Nasal cavity respiratory epithelium epithelial cell of viscerocranial mucosa (primary cell): Measurements from ENCODE around the gene DBP. TPM values are rescaled to one million over a fixed set of nuclear protein-coding genes. Genes with fewer than 3 reads are reported as not detected.

Source experiments
- total RNA-seq: library from RNA; depleted of rRNA; stranded (reverse); fragments of >200 nt; gene quantifications from 2 replicates; pipeline ENCODE4 v1.2.3, GENCODE V29; 2014

Gene DBP, protein sequence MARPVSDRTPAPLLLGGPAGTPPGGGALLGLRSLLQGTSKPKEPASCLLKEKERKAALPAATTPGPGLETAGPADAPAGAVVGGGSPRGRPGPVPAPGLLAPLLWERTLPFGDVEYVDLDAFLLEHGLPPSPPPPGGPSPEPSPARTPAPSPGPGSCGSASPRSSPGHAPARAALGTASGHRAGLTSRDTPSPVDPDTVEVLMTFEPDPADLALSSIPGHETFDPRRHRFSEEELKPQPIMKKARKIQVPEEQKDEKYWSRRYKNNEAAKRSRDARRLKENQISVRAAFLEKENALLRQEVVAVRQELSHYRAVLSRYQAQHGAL
- 5.5 and 12.2 TPM in 2 replicates for total RNA-seq

DNA sequence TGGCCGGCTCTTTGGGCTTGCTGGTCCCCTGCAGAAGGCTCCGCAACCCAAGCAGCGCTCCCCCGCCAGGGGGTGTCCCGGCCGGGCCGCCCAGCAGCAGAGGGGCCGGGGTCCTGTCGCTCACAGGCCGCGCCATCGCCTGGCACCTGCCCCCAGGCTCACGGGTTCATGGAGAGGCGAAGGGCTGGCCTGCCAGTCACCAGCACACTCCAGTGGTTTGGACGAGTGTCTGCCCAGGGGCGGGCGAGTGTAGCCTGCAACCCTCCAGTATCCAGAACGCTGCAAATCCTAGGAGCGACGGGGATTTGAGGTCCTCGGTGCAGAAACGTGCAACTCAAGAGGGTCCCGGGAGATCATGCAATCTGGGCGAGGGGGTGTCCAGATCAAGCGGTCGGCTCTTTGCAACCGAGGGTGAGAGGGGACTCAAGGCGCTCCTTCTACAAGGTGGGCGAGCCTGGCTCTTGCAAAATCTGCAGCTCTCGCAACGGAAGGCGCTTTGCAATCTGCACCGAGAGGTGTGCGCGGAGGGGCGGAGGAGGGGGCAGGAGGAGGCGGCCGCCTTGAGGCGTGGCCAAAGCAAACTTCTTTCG is at the start of gene DBP:
DBP (minus strand) TSS at position 521 of the 590 bp plus-strand sequence; CDS start at position 136, 385 bp downstream.

DNA sequence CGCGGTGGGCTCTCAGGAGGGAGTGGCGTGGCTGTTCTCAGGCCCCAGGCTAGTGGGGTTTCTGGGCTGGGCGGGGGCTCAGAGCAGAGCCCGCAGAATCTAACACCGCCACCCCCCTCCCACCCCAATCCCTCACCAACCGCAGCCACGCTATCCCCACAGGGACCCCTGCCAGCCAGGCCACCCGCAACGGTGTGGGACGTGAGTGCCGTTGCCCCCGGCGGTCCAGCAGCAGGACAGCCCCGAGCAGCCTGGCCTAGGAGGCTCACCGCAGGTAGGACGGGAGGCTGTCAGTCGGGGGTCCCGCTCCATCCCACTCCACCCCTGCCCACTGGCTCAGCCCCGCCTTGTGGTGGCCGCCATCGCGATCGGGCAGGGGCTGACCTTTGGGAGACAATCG is 35.8 kb upstream of the DBP start, which contains the start of gene NTN5:
NTN5 (minus strand) TSS at position 24 of the 400 bp plus-strand sequence. CDS start 2,031 bp downstream, outside the sequence.

DNA sequence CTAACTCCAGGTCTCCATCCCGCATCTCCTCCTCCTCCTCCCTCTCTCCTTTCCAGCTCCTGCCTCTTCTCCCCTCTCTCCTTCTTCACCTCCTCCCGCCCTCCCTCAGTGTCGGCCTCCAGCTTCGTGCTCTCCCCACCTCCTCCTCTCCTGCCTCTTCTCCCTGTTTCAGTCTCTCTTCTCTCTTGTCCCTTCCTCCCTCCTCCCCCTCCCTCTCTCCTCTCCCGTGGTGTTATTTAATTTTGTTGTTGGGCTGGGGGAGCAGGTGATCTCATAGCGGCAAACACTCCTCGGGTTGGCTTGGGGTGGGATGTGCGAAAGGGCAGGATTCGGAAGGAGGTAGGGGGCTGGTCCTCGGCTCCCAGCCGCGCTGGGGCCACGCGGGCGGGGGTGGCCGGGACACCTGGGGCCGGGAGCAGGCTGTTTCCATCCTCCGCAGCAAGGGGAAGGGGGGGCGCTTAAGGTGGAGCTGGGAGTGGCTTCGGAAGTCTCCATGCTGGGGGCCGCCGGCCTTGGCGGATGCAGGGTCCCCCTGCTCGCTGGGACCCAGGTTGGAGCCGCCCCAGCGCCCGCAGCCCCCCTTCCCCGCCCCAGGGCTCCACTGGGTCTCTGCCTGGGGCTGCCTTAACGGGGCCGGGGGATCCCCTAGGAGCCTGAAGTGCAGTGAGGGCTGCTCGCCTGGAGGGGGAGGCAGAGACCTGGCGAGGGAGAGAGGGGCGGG is 9.0 kb upstream of the DBP start, which contains the start of gene CA11:
CA11 (minus strand) TSS at position 187 of the 721 bp plus-strand sequence. CDS start 555 bp downstream, outside the sequence.

DNA sequence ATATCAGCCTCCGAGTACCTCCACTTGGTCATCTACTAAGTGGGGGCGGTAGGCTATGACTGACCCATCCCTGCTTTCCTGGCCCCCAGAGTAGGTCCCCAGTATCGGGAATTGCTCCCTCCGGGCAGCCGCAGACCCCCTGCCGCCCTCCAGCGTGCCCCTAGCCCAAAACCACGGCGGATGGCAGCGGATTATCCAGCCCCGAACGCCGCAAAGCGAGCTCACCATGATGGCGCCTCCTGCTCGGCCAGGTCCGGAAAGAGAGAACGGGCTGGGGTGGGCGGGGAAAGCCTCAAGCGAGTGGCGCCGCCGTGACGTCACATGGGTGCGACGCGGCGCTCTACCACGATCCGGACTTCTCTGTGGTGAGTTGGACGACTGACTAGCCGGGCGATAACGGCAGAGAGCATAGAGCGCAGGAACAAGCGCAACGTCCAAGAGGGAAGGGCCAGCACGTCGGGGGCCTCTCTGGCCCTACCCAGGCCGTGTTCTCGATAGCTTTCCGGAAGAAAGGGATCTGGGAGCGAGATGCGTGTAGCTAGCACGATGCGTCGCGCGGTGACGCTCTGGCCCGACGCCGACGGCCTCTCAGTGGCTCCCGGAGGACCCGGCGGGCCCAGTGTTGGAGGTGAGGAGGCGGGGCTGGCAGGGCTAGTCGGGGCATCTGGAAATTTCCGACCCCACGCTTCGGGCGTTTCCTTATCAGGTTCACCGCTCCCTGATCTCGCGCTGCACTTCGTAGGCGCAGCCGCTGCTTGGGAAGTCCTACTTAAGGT is 18.1 kb downstream of the DBP start, which contains the start of the genes RPL18 and SPHK2:
RPL18 (minus strand) TSS at position 263 of the 776 bp plus-strand sequence; CDS start at position 228, 35 bp downstream.
SPHK2 (plus strand) TSS at position 591 of the 776 bp plus-strand sequence. CDS start 1,009 bp downstream, outside the sequence.

DNA sequence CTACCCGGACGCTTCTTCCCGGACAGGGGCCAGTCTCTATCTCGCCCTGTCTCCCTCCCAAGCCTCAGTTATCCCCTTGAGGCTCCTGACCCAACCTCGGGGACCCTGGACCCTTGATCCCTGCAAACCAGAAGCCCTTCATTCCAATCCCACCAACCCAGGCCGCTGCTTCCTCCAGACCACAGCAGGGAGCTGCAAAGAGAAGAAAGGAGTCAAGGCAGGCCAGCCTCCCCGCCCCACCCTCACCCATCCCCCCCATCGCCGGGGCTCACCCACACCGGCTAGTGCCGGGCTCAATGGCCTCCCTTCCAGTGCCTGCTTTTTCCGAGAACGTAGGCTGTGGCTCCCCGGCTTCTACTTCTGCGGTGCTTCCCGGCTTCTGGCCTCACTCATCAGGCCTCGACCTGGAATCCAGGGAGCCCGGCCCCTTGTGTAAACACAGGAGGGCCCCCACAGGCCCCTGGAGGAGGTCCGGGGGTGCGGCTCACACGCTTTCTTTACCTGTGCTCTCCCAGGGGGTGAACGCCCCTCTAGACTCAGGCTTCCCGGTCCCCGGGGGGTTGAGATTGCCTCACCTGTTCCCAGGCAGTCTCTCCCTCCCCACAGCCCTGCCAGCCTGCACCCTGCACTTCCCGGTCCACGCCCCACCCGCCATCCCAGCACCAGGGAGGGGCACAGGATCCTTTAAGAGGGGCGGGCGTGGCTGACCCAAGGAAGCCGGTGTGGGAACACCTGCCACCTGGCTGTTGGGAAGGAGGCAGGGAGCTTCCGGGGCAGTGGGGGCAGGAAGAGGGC is 22.5 kb downstream of the DBP start, which contains the start of gene FAM83E:
FAM83E (minus strand) TSS at position 641 of the 795 bp plus-strand sequence. CDS start 1,704 bp downstream, outside the sequence.

DNA sequence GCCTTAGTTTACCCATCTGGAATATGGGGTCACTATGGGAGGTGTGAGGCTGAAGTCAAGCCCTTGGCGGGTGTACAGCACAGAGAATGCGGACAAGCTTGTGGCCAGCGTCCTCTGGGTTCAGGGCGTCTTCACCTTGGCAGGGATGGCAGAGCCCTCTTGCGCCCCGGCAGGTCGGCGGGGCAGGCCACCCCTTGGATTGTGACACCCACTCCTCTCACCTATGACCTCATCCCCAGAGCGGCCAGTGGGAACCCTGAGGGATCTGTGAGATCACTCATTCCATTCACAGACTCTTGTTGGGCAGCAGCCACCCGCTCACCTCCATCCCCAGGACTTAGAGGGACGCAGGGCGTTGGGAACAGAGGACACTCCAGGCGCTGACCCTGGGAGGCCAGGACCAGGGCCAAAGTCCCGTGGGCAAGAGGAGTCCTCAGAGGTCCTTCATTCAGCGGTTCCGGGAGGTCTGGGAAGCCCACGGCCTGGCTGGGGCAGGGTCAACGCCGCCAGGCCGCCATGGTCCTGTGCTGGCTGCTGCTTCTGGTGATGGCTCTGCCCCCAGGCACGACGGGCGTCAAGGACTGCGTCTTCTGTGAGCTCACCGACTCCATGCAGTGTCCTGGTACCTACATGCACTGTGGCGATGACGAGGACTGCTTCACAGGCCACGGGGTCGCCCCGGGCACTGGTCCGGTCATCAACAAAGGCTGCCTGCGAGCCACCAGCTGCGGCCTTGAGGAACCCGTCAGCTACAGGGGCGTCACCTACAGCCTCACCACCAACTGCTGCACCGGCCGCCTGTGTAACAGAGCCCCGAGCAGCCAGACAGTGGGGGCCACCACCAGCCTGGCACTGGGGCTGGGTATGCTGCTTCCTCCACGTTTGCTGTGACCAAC is 30.5 kb downstream of the DBP start, which contains the start of gene SPACA4:
SPACA4 (plus strand) TSS at position 280 of the 896 bp plus-strand sequence; CDS start at position 517, 237 bp downstream.

Other genes with a start within 250 kb of the DBP start
- gene KDELR1, start 245.8 kb downstream of the DBP start, total RNA-seq, result 43.1 and 67.5 TPM in 2 replicates
- gene GRIN2D, start 243.7 kb downstream of the DBP start, total RNA-seq, result under 0.01 and 0.07 TPM in 2 replicates
- 28.7 and 53.7 TPM in 2 replicates for gene GRWD1, start 191.4 kb downstream of the DBP start, total RNA-seq
- gene KCNJ14, start 181.8 kb downstream of the DBP start, total RNA-seq, result 1.4 and 4.5 TPM in 2 replicates
- 25.6 and 35.5 TPM in 2 replicates for gene CYTH2, start 168.0 kb downstream of the DBP start, total RNA-seq
- gene LMTK3, start 125.5 kb downstream of the DBP start, total RNA-seq, result 1.0 and 3.6 TPM in 2 replicates
- 7.8 and 9.9 TPM in 2 replicates for gene SULT2B1, start 85.2 kb downstream of the DBP start, total RNA-seq
- gene SPACA4, start 30.6 kb downstream of the DBP start, total RNA-seq, result 0.21 TPM in 1 of 2 replicates, not detected in the other
- gene FAM83E, start 22.3 kb downstream of the DBP start, total RNA-seq, result 17.0 and 25.6 TPM in 2 replicates
- 1,268 and 2,578 TPM in 2 replicates for gene RPL18, start 18.2 kb downstream of the DBP start, total RNA-seq
- gene SPHK2, start 17.9 kb downstream of the DBP start, total RNA-seq, result 4.3 and 5.5 TPM in 2 replicates
- gene CA11, start 8.8 kb upstream of the DBP start, total RNA-seq, result 2.4 and 4.8 TPM in 2 replicates
- 0.14 TPM in 1 of 2 replicates, not detected in the other for gene NTN5, start 35.6 kb upstream of the DBP start, total RNA-seq
- 5.1 and 46.3 TPM in 2 replicates for gene FUT2, start 58.6 kb upstream of the DBP start, total RNA-seq
- 0.34 and 0.57 TPM in 2 replicates for gene MAMSTR, start 82.3 kb upstream of the DBP start, total RNA-seq
- gene RASIP1, start 103.2 kb upstream of the DBP start, total RNA-seq, result 0.71 and 1.4 TPM in 2 replicates
- gene IZUMO1, start 109.5 kb upstream of the DBP start, total RNA-seq, result 0.36 and 0.68 TPM in 2 replicates
- gene FUT1, start 115.3 kb upstream of the DBP start, total RNA-seq, result 16.3 and 30.4 TPM in 2 replicates
- gene FGF21, start 118.1 kb upstream of the DBP start, total RNA-seq, result 0.21 and 0.34 TPM in 2 replicates
- gene BCAT2, start 173.7 kb upstream of the DBP start, total RNA-seq, result 21.9 and 27.1 TPM in 2 replicates
- gene HSD17B14, start 199.1 kb upstream of the DBP start, total RNA-seq, result 2.9 and 5.1 TPM in 2 replicates
- gene PLEKHA4, start 231.2 kb upstream of the DBP start, total RNA-seq, result 1.0 and 4.2 TPM in 2 replicates
- 194 and 385 TPM in 2 replicates for gene PPP1R15A, start 235.0 kb upstream of the DBP start, total RNA-seq